SU-DHL-6 (cell line): ENCODE data around the gene FAM168B.

Experiments used
- H2AFZ ChIP-seq: fragments of 200-600 bp; sonication (generic); 2 replicates; pipeline ENCODE4 v1.6.1; 2014; ENCODE audit warnings: low read depth, mild to moderate bottlenecking, moderate library complexity, mixed read lengths, antibody characterized with exemption, low read length; ENCODE audit not compliant: severe bottlenecking
- H3F3A ChIP-seq: fragments of 200-600 bp; shearing (Covaris generic); 2 replicates; pipeline ENCODE4 v1.6.0; 2016; ENCODE audit warnings: antibody characterized with exemption, mild to moderate bottlenecking; ENCODE audit not compliant: insufficient read depth
- H3K27ac ChIP-seq: fragments of 200-600 bp; sonication (generic); 2 replicates; pipeline ENCODE4 v1.5.1; 2016; ENCODE audit warnings: low read depth, mild to moderate bottlenecking, low read length, moderate library complexity, mixed read lengths
- H3K27me3 ChIP-seq: fragments of 200-600 bp; sonication (generic), shearing (Covaris generic); 2 replicates; pipeline ENCODE4 v1.6.0; 2014; ENCODE audit warnings: mild to moderate bottlenecking, low read length
- H3K36me3 ChIP-seq: fragments of 200-600 bp; sonication (generic); 2 replicates; pipeline ENCODE4 v1.6.1; 2014; ENCODE audit warnings: mild to moderate bottlenecking, low read length, mixed read lengths
- H3K4me2 ChIP-seq: fragments of 300-600, 200-600 bp; shearing (Covaris generic), sonication (generic); 2 replicates; pipeline ENCODE4 v1.6.0; 2014; ENCODE audit warnings: low read length, low read depth, mild to moderate bottlenecking; ENCODE audit not compliant: poor library complexity, severe bottlenecking
- H3K4me3 ChIP-seq: fragments of 200-600 bp; sonication (generic); 2 replicates; pipeline ENCODE4 v1.5.1; 2014; ENCODE audit warnings: antibody characterized with exemption, low read length, mild to moderate bottlenecking, mixed read lengths; ENCODE audit not compliant: insufficient read depth, poor library complexity, severe bottlenecking
- H3K79me2 ChIP-seq: fragments of 200-600 bp; sonication (generic); 2 replicates; pipeline ENCODE4 v1.6.1; 2014; ENCODE audit warnings: mild to moderate bottlenecking, low read length, moderate library complexity; ENCODE audit not compliant: insufficient read depth
- H3K9ac ChIP-seq: fragments of 200-600 bp; sonication (generic); 2 replicates; pipeline ENCODE4 v1.7.0; 2014; ENCODE audit warnings: mild to moderate bottlenecking, low read length
- H3K9me2 ChIP-seq: fragments of 200-600 bp; sonication (generic); replicated peaks from 2 replicates; pipeline ENCODE4 v1.6.1; 2014; ENCODE audit warnings: low read length; ENCODE audit not compliant: insufficient read depth
- H3K9me3 ChIP-seq: fragments of 200-600 bp; sonication (generic); 2 replicates; pipeline ENCODE4 v1.6.1; 2014; ENCODE audit warnings: low read length, mixed read lengths; ENCODE audit not compliant: insufficient read depth
- H4K20me1 ChIP-seq: fragments of 200-600 bp; sonication (generic); 2 replicates; pipeline ENCODE4 v1.6.1; 2014; ENCODE audit warnings: low read depth, mild to moderate bottlenecking, antibody characterized with exemption, low read length, moderate library complexity, mixed read lengths
- EZH2phosphoT487 ChIP-seq: fragments of 200-600 bp; sonication (generic), shearing (Covaris generic); conservative IDR thresholded peaks from 2 replicates; pipeline ENCODE4 v1.6.1; 2018; ENCODE audit warnings: mild to moderate bottlenecking, antibody characterized with exemption, low read length, moderate library complexity, mixed read lengths
- TF ChIP-seq, protein P1 (sequence below): fragments of 200-600 bp; sonication (generic); IDR thresholded peaks from one replicate; pipeline ENCODE4 v1.5.1; 2017; ENCODE audit warnings: antibody characterized with exemption, mild to moderate bottlenecking, low read length, moderate library complexity; ENCODE audit not compliant: insufficient read depth, poor library complexity, severe bottlenecking

FAM168B gene

DNA sequence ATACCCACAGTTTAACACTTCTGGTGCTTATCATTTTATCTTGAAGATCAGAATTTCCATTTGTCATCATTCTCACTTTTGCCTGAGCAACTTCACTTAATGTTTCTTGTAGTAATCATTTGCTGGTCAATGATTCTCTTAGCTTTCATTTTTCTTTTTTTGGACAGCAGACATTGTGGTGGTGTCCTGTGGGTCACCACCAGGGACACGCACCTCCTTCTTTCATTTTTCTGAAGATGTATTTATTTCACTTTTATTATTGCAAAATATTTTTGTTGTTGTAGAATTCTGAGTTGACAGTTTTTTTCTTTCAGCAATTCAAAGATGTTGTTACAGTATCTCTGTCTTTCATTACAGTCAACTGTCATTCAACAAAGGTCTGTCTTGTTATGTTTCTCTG, 84.3 kb downstream of the FAM168B start:
- H2AFZ ChIP-seq, result no peak overlapping the region
- no peak overlapping the region for H3K4me2 ChIP-seq
- H3K27ac ChIP-seq, result no peak overlapping the region
- H3K9me3 ChIP-seq, result no peaks in the 10 kb centered on the region
- no peaks in the 10 kb centered on the region for H3F3A ChIP-seq
- no peak overlapping the region for H3K9ac ChIP-seq
- no peak for TF ChIP-seq EZH2phosphoT487
- TF ChIP-seq, protein P1, sequence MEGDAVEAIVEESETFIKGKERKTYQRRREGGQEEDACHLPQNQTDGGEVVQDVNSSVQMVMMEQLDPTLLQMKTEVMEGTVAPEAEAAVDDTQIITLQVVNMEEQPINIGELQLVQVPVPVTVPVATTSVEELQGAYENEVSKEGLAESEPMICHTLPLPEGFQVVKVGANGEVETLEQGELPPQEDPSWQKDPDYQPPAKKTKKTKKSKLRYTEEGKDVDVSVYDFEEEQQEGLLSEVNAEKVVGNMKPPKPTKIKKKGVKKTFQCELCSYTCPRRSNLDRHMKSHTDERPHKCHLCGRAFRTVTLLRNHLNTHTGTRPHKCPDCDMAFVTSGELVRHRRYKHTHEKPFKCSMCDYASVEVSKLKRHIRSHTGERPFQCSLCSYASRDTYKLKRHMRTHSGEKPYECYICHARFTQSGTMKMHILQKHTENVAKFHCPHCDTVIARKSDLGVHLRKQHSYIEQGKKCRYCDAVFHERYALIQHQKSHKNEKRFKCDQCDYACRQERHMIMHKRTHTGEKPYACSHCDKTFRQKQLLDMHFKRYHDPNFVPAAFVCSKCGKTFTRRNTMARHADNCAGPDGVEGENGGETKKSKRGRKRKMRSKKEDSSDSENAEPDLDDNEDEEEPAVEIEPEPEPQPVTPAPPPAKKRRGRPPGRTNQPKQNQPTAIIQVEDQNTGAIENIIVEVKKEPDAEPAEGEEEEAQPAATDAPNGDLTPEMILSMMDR, result no peak
- no peaks in the 10 kb centered on the region for H4K20me1 ChIP-seq
- no peaks in the 10 kb centered on the region for H3K36me3 ChIP-seq
- H3K4me3 ChIP-seq, result no peak overlapping the region
- H3K27me3 ChIP-seq, result no peaks in the 10 kb centered on the region
- H3K79me2 ChIP-seq, result no peaks in the 10 kb centered on the region
- no peaks in the 10 kb centered on the region for H3K9me2 ChIP-seq

DNA sequence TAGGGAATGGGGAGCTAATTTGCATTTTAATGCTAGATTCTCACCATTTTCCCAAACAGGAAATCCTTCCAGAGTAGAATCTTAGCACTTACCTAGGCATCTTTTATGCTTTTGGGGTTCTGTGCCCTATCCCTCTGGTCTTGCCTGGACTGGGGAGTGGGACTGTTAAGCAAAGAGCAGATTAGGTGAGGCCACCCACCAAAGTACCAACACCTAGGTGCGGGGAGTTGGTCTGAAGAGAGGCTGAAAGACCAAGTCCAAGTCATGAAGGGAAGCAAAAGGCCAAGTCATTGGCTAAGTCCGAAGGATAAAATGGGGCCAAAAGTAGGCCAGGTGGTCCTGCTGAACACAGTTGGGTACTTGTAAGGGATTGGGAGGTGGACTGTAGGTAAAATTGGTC, 86.7 kb downstream of the FAM168B start:
- no peak overlapping the region for H3K4me2 ChIP-seq
- no peaks in the 10 kb centered on the region for H3K9me3 ChIP-seq
- no peaks in the 10 kb centered on the region for H4K20me1 ChIP-seq
- H3K9me2 ChIP-seq, result no peaks in the 10 kb centered on the region
- H3K36me3 ChIP-seq, result no peaks in the 10 kb centered on the region
- no peaks in the 10 kb centered on the region for H3K79me2 ChIP-seq
- no peaks in the 10 kb centered on the region for H3F3A ChIP-seq
- no peak overlapping the region for H2AFZ ChIP-seq
- no peak overlapping the region for H3K4me3 ChIP-seq
- no peaks in the 10 kb centered on the region for H3K27me3 ChIP-seq
- no peak overlapping the region for H3K27ac ChIP-seq
- no peak for TF ChIP-seq EZH2phosphoT487
- TF ChIP-seq, protein P1, result no peak
- no peak overlapping the region for H3K9ac ChIP-seq

DNA sequence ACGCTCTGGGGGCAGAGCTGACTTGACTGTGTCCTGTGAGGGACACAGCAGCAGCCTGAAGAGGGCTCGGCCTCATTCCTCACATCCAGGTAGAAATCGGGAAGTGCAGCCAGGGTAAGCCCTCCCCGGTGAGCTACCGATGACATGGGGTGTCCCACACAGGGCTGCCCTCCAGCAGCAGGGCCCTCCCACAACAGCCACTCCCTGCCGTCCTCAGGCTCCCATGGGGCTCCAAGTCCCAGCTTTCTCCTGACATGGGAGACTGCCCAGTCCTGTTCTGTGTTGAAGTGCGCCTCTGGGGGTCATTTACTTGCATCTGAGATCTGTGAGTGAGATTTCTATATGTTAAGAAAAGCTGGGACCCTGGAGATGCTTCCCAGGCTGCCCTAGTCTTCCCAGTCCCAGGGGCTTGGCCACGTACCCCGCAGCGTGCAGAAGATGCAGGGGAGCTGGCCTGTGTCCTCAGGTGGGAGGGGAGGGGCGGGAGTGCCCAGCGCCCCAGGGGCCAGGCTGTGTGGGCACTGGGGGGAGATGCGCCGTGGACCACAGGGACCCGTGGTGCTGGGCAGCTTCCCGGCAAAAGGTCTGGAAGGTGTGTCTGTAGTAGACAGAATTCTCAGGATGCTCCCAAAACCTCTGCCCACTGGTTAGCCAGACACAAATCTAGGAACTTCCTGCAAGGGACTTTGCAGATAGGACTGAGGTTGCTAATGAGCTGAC, 87.9 kb downstream of the FAM168B start:
- H3K9me2 ChIP-seq, result no peaks in the 10 kb centered on the region
- no peaks in the 10 kb centered on the region for H4K20me1 ChIP-seq
- no peaks in the 10 kb centered on the region for H3K9me3 ChIP-seq
- H2AFZ ChIP-seq, result no peak overlapping the region
- H3K9ac ChIP-seq, result no peak overlapping the region
- H3K4me3 ChIP-seq, result no peak overlapping the region
- no peaks in the 10 kb centered on the region for H3K79me2 ChIP-seq
- no peak for TF ChIP-seq EZH2phosphoT487
- TF ChIP-seq, protein P1, result no peak
- H3K4me2 ChIP-seq, result no peak overlapping the region
- no peaks in the 10 kb centered on the region for H3F3A ChIP-seq
- H3K27me3 ChIP-seq, result no peaks in the 10 kb centered on the region
- H3K27ac ChIP-seq, result no peak overlapping the region
- no peaks in the 10 kb centered on the region for H3K36me3 ChIP-seq
